GM12864 (cell line): ENCODE results near the gene YIPF2.

Source experiments
- DNase-seq: peaks from one replicate; pipeline ENCODE4 v3.0.0-alpha.2; 2011; ENCODE audit warnings: low read depth
- H3K4me3 ChIP-seq: 2 replicates; pipeline ENCODE4 v1.5.1; 2011; ENCODE audit warnings: mild to moderate bottlenecking, low read depth, low read length, control low read depth
- TF ChIP-seq, protein P1 (sequence below): IDR thresholded peaks from 2 replicates; pipeline ENCODE4 v1.5.1; 2011; ENCODE audit warnings: low read depth, mild to moderate bottlenecking, moderate library complexity, low read length, control low read depth, inconsistent platforms; ENCODE audit errors: missing control alignments

Gene YIPF2

DNA sequence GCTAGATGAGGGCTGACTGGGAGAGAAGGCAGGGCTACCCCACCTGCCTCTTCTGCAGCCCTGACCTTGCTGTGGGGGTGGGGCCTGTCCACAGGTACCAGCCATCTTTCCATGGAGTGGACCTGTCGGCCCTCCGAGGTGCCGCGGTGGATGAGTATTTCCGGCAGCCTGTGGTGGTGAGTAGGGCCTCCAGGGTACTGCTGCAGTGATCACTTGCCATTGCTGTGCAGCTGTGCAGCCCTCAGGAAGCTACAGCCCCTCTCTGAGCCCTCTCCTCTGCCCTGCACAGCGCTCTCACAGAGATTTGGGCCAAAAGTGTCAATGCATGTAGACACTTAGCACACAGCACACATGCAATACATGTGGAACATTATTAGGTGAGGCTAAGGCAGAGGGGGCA lies 11.8 kb downstream of the YIPF2 start:
- DNase-seq, result no peak
- H3K4me3 ChIP-seq, result no peak overlapping the region
- TF ChIP-seq, protein P1, sequence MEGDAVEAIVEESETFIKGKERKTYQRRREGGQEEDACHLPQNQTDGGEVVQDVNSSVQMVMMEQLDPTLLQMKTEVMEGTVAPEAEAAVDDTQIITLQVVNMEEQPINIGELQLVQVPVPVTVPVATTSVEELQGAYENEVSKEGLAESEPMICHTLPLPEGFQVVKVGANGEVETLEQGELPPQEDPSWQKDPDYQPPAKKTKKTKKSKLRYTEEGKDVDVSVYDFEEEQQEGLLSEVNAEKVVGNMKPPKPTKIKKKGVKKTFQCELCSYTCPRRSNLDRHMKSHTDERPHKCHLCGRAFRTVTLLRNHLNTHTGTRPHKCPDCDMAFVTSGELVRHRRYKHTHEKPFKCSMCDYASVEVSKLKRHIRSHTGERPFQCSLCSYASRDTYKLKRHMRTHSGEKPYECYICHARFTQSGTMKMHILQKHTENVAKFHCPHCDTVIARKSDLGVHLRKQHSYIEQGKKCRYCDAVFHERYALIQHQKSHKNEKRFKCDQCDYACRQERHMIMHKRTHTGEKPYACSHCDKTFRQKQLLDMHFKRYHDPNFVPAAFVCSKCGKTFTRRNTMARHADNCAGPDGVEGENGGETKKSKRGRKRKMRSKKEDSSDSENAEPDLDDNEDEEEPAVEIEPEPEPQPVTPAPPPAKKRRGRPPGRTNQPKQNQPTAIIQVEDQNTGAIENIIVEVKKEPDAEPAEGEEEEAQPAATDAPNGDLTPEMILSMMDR, result no peak

GRCh38 chr19:10915130-10916091 lies 13.0 kb downstream of the YIPF2 start:
- DNase-seq, result no peak
- no peak overlapping the region for H3K4me3 ChIP-seq
- TF ChIP-seq, protein P1, result no peak

- H3K4me3 ChIP-seq, result no peak overlapping the region
- TF ChIP-seq, protein P1, result no peak
- no peak for DNase-seq
Measured at GRCh38 chr19:10913716-10914340, 14.6 kb downstream of the YIPF2 start.

DNA sequence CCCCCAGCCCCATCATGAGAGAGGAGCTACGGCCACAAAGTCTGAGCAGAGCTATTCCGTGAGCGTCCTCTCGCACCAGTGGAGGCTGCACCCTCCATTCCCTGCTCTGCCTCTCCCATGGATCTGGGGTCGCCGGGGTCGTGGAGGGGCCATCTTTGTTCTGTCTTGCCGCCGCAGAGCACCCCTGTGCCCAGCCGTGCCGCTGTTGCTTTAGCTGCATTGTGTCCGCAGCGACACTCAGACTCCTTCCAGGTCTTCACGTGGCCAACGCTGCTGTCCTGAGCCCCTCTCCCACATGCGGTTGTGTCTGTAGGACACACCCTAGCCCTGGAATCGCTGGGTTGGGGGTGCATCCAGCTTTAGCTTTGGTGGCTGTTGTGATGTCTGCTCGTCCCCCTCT lies 15.8 kb downstream of the YIPF2 start:
- TF ChIP-seq, protein P1, result no peak
- DNase-seq, result no peak
- H3K4me3 ChIP-seq, result no peak overlapping the region

DNA sequence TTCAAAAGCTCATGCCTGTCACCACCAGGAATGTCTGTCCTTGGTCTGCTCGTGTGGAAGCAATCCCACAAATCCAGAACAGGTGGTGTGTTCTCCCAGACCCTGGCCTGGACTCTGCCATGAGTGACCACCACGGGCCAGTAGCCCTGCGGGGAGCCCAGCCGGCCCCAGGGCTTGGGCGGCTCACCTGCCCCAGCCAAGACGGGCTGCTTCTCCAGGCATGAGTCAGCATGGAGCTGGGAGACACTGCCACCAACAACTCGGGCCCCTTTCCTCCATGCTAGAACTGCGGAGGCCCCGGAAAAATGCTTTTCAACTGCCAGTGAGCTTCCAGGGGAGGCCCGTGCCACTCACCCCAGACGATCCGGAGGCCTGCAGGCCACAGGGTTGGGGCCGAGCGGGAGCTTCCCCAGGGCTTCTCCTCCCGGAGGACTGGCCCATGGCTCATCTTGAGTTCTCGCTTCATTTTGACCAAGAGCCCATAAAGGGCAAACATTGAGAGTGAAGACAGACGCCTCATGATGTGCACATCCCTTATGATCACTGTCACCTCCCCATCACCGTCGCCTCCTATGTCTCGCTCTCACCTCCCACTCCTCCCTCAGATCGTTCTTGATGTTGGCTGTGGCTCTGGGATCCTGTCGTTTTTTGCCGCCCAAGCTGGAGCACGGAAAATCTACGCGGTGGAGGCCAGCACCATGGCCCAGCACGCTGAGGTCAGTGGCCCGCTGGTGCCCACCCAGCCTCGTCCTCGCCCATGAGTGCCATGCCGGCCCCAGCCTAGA lies 16.7 kb downstream of the YIPF2 start:
- H3K4me3 ChIP-seq, result no peak overlapping the region
- DNase-seq, result no peak
- TF ChIP-seq, protein P1, result no peak

- DNase-seq, result no peak
- no peak overlapping the region for H3K4me3 ChIP-seq
- TF ChIP-seq, protein P1, result no peak
Measured at GRCh38 chr19:10908380-10908960, 20.0 kb downstream of the YIPF2 start.
